Cardiac fibroblast (primary cell): ENCODE data around the gene FLOT1.
A peak's percentile ranks its signal among the peaks of the same experiment; 100 is the strongest.

Experiments used
- DNase-seq, 2 donors: peaks; one replicate each; pipeline versions ENCODE4 v3.0.0 to v3.0.0-alpha.2; 2010; ENCODE audit warnings: low read depth in 2 of 2
- H3K4me3 ChIP-seq, 2 donors: replicated peaks in 1 of 2; 1 replicate in 1 of 2; 2 replicates in 1 of 2; pipeline ENCODE4 v1.5.1; 2011; ENCODE audit warnings: low read depth in 2 of 2, low read length in 2 of 2, mild to moderate bottlenecking in 2 of 2, moderate library complexity in 1 of 2
- CTCF ChIP-seq: IDR thresholded peaks from one replicate; pipeline ENCODE4 v1.5.1; 2011; ENCODE audit warnings: low read depth, mild to moderate bottlenecking, low read length, inconsistent platforms

FLOT1 gene

GRCh38 chr6:30781395-30781742, 38.9 kb upstream of the FLOT1 start:
- TF ChIP-seq CTCF = no peak
- no peak for DNase-seq
- peak overlapping the region in 1 of 2 donors; percentile 24 for H3K4me3 ChIP-seq

DNA sequence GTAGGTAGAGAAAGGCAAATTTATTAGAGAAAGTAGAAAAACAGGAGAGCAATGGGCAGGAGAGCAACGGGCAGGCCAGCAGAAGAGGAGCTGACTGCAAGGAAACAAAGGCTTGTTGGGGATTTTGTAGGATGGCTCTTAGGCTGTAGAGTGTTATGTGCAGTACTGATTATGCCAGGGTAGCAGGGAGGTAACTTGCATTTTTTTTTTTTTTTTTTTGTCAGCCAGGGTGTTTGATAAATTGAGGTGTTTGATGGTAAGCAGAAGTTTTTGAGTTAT, 38.1 kb upstream of the FLOT1 start:
- no peak for DNase-seq
- no peak for TF ChIP-seq CTCF
- no peak overlapping the region for H3K4me3 ChIP-seq

DNA sequence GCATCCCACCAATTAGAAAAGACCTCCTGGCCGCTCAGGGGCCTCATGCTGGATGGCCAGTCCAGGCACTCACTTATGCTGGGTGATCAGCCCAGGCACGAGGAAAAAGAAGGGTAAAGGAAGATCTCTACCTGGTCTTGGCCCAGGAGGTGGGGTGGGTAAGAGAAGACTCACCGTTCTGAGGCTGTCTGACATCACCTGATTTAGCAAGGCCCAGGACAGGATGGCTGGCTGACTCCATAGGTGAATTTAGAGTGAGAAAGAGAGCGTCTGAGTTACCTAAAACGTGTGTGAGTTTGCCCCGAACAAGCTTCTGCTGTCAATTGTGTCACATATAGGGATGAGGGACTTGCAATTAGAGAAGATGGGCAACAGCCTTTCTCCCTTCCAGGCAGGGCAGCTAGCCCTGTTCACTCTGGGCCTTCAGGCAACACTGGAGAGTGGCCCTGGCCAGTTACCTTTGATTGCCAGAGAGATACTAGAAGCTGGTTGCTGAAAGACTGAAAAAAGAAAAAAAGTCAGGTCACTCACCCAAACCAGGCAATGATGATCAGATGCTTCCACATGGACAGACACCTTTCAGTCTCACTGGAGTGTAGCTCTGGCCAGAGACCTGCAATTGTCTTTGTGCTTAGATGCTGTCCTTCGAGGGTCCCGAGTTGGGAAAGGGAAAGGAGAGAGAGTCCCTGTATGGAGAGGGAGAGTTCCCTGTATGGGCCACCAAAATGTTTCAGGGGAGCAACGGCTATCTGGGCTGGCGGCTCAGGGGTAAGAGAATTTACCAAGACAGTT, 37.6 kb upstream of the FLOT1 start:
- no peak for DNase-seq
- no peak overlapping the region for H3K4me3 ChIP-seq
- TF ChIP-seq CTCF = no peak

- DNase-seq = no peak
- no peak for TF ChIP-seq CTCF
- no peak overlapping the region for H3K4me3 ChIP-seq
Measured at GRCh38 chr6:30778001-30778635, 35.6 kb upstream of the FLOT1 start.

DNA sequence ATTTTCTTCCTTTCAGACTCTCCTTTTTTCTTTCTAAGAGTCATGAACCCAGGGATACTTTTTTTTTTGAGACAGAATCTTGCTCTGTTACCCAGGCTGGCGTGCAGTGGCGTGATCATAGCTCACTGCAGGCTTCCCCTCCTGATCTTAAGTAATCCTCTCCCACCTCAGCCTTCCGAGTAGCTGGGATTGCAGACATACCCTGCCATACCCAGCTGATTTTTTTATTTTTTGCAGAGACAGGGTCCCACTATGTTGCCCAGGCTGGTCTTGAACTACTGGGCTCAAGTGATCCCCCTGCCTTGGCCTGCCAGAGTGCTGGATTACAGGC, 34.6 kb upstream of the FLOT1 start:
- no peak for DNase-seq
- no peak for TF ChIP-seq CTCF
- H3K4me3 ChIP-seq = no peak overlapping the region

DNA sequence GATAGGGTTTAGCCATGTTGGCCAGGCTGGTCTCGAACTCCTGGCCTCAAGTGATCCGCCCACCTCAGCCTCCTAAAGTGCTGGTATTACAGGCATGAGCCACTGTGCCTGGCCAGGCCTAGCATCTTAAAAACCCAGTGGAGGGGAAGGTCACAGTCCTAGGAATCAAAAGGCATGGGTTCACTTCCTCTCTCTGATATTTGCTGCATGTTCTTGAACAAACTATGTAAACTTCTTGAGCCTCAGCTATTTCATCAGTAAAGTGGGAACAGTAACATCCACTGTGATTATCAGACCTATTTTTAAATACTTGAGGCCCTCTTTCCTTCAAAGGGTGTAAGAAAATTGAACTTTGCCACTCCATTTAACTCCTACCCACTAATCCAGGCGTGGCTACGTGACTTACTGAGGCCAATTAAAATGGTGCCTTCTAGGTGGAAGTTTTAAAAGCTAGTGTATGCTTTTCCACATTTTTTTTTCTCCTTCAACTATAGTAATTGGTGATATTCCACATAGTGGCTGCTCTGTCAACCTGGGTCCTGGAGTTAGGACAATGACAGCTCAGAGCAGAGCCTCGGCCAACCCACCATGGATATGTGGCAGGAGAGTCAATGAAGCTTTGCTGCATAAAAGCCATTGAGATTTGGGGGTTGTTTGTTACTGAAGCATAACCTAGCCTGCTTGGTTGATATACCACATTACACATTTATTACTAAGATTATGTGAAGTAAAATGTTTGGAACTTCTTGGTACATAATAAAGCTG, 34.1 kb upstream of the FLOT1 start:
- DNase-seq = no peak
- no peak for TF ChIP-seq CTCF
- H3K4me3 ChIP-seq = no peak overlapping the region
